ENCODE measurements around the gene PPP2R5D. TPM values are rescaled to one million over a fixed set of nuclear protein-coding genes. Genes with fewer than 3 reads are reported as not detected.

The PPP2R5D gene
- total RNA-seq, 1 donor from 2014 or later: 44.3 TPM

DNA sequence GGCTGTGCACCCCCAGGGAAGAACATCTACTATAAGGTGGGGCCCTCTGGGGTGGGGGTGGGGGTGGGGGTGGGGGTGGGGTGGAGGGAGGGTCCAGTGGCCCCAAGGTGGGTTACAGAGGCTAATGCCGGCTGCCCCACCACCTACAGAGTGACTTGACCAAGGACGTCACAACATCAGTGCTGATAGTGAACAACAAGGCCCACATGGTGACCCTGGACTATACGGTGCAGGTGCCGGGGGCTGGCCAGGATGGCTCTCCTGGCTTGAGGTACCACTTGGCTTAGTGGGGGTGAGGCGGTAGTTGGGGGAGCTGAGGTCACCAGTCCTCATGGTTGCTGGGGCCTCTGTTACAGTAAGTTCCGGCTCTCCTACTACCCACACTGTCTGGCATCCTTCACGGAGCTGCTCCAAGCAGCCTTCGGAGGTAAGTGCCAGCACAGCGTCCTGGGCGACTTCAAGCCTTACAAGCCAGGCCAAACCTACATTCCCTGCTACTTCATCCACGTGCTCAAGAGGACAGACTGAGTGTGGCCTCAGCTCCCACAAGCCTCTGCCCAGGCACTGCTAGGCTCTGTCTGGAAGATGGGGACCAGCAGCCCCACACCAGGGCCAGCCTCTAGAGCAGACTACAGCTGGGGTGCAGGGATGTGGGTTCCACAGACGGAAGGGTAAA, 21.1 kb upstream of the PPP2R5D start:
- no peak for DNase-seq (ENCODE audit: extremely low spot score, unreplicated experiment)
- H3K4me3 Mint-ChIP-seq (ENCODE audit: unreplicated experiment): no peak overlapping the region
- H3K4me1 Mint-ChIP-seq (ENCODE audit: unreplicated experiment): peaks cover 17% of the 10 kb centered on the region
- TF ChIP-seq, protein P1, sequence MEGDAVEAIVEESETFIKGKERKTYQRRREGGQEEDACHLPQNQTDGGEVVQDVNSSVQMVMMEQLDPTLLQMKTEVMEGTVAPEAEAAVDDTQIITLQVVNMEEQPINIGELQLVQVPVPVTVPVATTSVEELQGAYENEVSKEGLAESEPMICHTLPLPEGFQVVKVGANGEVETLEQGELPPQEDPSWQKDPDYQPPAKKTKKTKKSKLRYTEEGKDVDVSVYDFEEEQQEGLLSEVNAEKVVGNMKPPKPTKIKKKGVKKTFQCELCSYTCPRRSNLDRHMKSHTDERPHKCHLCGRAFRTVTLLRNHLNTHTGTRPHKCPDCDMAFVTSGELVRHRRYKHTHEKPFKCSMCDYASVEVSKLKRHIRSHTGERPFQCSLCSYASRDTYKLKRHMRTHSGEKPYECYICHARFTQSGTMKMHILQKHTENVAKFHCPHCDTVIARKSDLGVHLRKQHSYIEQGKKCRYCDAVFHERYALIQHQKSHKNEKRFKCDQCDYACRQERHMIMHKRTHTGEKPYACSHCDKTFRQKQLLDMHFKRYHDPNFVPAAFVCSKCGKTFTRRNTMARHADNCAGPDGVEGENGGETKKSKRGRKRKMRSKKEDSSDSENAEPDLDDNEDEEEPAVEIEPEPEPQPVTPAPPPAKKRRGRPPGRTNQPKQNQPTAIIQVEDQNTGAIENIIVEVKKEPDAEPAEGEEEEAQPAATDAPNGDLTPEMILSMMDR (IDR thresholded peaks at IDR 0.05): no peak
- H3K36me3 Mint-ChIP-seq (ENCODE audit: unreplicated experiment): peaks cover 20% of the 10 kb centered on the region
- H3K9me3 Mint-ChIP-seq (ENCODE audit: unreplicated experiment): no peaks in the 10 kb centered on the region
- H3K27ac Mint-ChIP-seq (ENCODE audit: unreplicated experiment): no peak overlapping the region
- no peaks in the 10 kb centered on the region for H3K27me3 Mint-ChIP-seq (ENCODE audit: unreplicated experiment)

DNA sequence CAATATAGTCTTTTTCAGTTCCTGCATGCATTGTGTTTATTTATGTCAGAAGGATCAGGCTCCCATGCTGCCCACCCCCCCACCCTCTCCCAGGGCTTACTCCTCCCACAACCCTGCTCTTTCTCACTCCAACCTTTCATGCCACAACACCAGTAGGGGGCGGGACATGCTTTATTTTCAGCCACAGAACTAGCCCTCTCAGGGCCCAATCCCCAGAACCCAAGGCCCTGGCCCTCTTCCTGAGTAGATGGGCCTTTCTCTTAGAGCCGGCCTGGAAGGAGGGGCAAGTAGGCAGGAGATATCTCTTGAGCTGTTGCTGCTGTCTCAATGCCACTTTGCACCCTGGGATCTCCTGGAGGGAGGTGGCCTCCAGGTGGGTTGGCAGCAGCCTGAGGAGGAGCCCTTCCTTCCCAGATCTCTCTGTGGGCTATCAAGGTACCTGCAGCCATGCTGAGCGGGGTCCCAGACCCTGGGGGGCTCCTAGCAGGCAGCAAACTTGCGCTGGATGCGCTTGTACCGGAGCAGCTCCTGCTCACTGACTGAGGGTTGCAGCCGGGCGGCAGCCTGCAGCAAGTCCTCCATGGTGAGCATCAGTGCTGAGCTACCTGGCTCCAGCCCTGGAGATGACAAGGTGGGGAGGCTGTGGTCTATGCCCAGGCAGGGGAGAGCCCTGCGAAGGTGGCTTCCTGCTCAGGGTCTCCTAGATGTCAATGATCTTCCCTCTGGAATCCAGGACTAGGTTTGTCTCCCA, 20.3 kb upstream of the PPP2R5D start:
- Mint-ChIP-seq H3K9me3 (ENCODE audit: unreplicated experiment) (no peaks in the 10 kb centered on the region), H3K36me3 (ENCODE audit: unreplicated experiment) (peaks cover 22% of the 10 kb centered on the region), H3K27me3 (ENCODE audit: unreplicated experiment) (no peaks in the 10 kb centered on the region), H3K4me3 (ENCODE audit: unreplicated experiment) (no peak overlapping the region), H3K27ac (ENCODE audit: unreplicated experiment) (no peak overlapping the region), H3K4me1 (ENCODE audit: unreplicated experiment) (peaks cover 17% of the 10 kb centered on the region)
- TF ChIP-seq, protein P1 (IDR thresholded peaks at IDR 0.05): peak; percentile 30
- DNase-seq (ENCODE audit: extremely low spot score, unreplicated experiment): no peak

DNA sequence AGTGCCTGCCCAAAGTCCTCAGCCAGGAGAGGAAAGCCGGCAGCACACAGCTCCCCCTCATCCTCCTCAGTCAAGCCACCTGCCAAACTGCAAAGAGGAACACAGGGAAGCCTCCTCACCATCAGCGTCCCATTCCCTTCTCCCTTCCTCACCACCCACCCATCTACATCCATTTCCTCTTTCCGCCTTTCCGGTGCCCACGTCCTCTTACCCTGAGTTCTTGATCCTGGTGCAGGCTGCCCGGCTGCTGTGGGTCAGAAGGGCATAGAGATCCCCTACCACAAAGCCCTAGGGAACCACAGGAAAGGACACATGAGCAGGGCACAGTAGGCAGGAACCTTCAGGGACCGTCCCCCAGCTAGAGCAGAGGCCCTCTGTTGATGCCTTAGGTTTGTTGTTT, 17.8 kb upstream of the PPP2R5D start:
- Mint-ChIP-seq H3K4me3 (ENCODE audit: unreplicated experiment) (no peak overlapping the region), H3K9me3 (ENCODE audit: unreplicated experiment) (no peaks in the 10 kb centered on the region), H3K27me3 (ENCODE audit: unreplicated experiment) (no peaks in the 10 kb centered on the region), H3K36me3 (ENCODE audit: unreplicated experiment) (peaks cover 23% of the 10 kb centered on the region), H3K4me1 (ENCODE audit: unreplicated experiment) (no peaks in the 10 kb centered on the region), H3K27ac (ENCODE audit: unreplicated experiment) (no peak overlapping the region)
- TF ChIP-seq, protein P1 (IDR thresholded peaks at IDR 0.05): no peak
- no peak for DNase-seq (ENCODE audit: extremely low spot score, unreplicated experiment)

DNA sequence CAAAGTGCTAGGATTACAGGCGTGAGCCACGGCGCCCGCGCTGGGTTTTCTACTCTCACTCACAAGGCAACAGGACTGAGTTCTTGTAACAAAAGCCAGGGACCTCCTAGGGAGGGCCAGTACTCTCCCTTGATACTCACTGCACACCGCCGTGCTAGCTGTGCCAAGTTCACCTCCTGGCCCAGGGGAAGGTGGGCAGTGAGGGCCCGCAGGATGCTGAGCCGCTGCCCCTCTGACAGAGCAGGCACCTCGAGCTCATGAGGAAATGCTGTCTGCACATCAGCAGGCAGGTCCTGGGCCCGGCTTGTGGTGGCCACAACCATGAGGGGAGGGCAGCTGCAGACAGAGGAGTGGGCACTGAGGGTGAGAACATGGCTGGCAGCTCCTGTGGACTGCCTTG, 17.1 kb upstream of the PPP2R5D start:
- no peak for DNase-seq (ENCODE audit: extremely low spot score, unreplicated experiment)
- no peaks in the 10 kb centered on the region for H3K9me3 Mint-ChIP-seq (ENCODE audit: unreplicated experiment)
- no peak overlapping the region for H3K4me3 Mint-ChIP-seq (ENCODE audit: unreplicated experiment)
- TF ChIP-seq, protein P1 (IDR thresholded peaks at IDR 0.05): no peak
- no peaks in the 10 kb centered on the region for H3K4me1 Mint-ChIP-seq (ENCODE audit: unreplicated experiment)
- H3K36me3 Mint-ChIP-seq (ENCODE audit: unreplicated experiment): peaks cover 24% of the 10 kb centered on the region
- no peak overlapping the region for H3K27ac Mint-ChIP-seq (ENCODE audit: unreplicated experiment)
- no peaks in the 10 kb centered on the region for H3K27me3 Mint-ChIP-seq (ENCODE audit: unreplicated experiment)

DNA sequence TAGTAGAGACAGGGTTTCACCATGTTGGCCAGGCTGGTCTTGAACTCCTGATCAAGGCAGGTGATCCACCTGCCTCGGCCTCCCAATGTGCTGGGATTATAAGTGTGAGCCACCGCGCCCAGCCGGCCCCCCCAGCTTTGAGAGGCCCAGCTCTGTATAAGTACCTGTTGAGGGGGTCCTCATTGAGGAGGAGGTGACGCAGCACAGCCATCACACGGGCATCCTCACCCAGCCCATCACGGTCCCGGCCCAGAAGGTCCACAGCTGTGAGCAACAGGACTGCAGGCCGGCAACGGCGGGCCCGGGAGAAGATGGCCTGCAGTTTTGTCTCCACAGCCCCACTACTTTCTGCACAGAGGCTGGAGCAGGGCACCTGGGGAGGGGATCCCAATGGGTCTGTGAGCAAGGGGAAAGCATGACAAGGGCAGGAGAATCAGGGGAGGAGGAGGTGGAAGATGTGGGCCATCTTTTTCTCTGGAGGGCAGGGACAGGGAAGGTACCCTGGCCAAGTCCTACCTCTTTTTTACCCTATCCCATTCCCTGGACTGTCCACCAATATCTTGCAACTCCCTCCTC, 16.2 kb upstream of the PPP2R5D start:
- Mint-ChIP-seq H3K27ac (ENCODE audit: unreplicated experiment) (no peak overlapping the region), H3K36me3 (ENCODE audit: unreplicated experiment) (peaks cover 18% of the 10 kb centered on the region), H3K4me3 (ENCODE audit: unreplicated experiment) (no peak overlapping the region), H3K9me3 (ENCODE audit: unreplicated experiment) (no peaks in the 10 kb centered on the region), H3K4me1 (ENCODE audit: unreplicated experiment) (no peaks in the 10 kb centered on the region), H3K27me3 (ENCODE audit: unreplicated experiment) (no peaks in the 10 kb centered on the region)
- no peak for DNase-seq (ENCODE audit: extremely low spot score, unreplicated experiment)
- TF ChIP-seq, protein P1 (IDR thresholded peaks at IDR 0.05): no peak

Measured in osteocyte (in vitro differentiated cells).